OCI-LY1 (cell line): ENCODE results near the gene STT3B.

ENCODE experiments used
- EZH2 ChIP-seq: fragments of 200-600 bp; sonication (generic), shearing (Covaris generic); IDR thresholded peaks from 2 replicates; pipeline ENCODE4 v1.8.0; 2017; ENCODE audit warnings: borderline replicate concordance, mixed run types, mild to moderate bottlenecking, antibody characterized with exemption, low read length, moderate library complexity, mixed read lengths
- TF ChIP-seq, protein P1 (sequence below): fragments of 200-600 bp; sonication (generic), shearing (Covaris generic); IDR thresholded peaks from 2 replicates; pipeline ENCODE4 v1.5.1; 2017; ENCODE audit warnings: mild to moderate bottlenecking, antibody characterized with exemption, low read length, moderate library complexity, mixed read lengths

GRCh38 chr3:31495971-31496665 is 36.6 kb upstream of the STT3B start:
- TF ChIP-seq EZH2: no peak
- TF ChIP-seq, protein P1, sequence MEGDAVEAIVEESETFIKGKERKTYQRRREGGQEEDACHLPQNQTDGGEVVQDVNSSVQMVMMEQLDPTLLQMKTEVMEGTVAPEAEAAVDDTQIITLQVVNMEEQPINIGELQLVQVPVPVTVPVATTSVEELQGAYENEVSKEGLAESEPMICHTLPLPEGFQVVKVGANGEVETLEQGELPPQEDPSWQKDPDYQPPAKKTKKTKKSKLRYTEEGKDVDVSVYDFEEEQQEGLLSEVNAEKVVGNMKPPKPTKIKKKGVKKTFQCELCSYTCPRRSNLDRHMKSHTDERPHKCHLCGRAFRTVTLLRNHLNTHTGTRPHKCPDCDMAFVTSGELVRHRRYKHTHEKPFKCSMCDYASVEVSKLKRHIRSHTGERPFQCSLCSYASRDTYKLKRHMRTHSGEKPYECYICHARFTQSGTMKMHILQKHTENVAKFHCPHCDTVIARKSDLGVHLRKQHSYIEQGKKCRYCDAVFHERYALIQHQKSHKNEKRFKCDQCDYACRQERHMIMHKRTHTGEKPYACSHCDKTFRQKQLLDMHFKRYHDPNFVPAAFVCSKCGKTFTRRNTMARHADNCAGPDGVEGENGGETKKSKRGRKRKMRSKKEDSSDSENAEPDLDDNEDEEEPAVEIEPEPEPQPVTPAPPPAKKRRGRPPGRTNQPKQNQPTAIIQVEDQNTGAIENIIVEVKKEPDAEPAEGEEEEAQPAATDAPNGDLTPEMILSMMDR: no peak
